Endodermal cell (in vitro differentiated cells): ENCODE measurements around the gene SYCP2L. TPM values are rescaled to one million over a fixed set of nuclear protein-coding genes. Genes with fewer than 3 reads are reported as not detected.
"Not testable (repeated sequence)": the region's sequence is repeated elsewhere in the genome, so short reads cannot be mapped to it uniquely, and the experiment has no call there.

Experiments used
- DNase-seq: peaks from one replicate; pipeline ENCODE4 v3.0.0-alpha.2; 2017
- H3K27ac ChIP-seq: 2 replicates; pipeline ENCODE4 v1.5.1; 2013; ENCODE audit warnings: mild to moderate bottlenecking, low read depth, low read length, moderate library complexity
- H3K27me3 ChIP-seq: 2 replicates; pipeline ENCODE4 v1.6.1; 2013; ENCODE audit warnings: mild to moderate bottlenecking, low read length, moderate library complexity; ENCODE audit not compliant: insufficient read depth, control insufficient read depth, poor library complexity, severe bottlenecking
- H3K36me3 ChIP-seq: 2 replicates; pipeline ENCODE4 v1.7.0; 2013; ENCODE audit warnings: mild to moderate bottlenecking, low read length, moderate library complexity; ENCODE audit not compliant: control insufficient read depth, insufficient read depth
- H3K4me1 ChIP-seq: one replicate; pipeline ENCODE4 v1.7.0; 2013; ENCODE audit warnings: low read length; ENCODE audit not compliant: control insufficient read depth, insufficient read depth
- H3K4me3 ChIP-seq: 2 replicates; pipeline ENCODE4 v1.5.1; 2013; ENCODE audit warnings: mild to moderate bottlenecking, low read length, moderate library complexity
- H3K9ac ChIP-seq: 2 replicates; pipeline ENCODE4 v1.6.1; 2013; ENCODE audit warnings: mild to moderate bottlenecking, low read length, moderate library complexity; ENCODE audit not compliant: poor library complexity, severe bottlenecking; ENCODE audit errors: extremely low read depth
- H3K9me3 ChIP-seq: 2 replicates; pipeline ENCODE4 v1.6.1; 2013; ENCODE audit warnings: mild to moderate bottlenecking, low read length, moderate library complexity; ENCODE audit not compliant: control insufficient read depth
- H3K27ac Mint-ChIP-seq: 2 replicates; pipeline ENCODE4 v1.8.0; 2020; ENCODE audit warnings: mixed read lengths
- H3K27me3 Mint-ChIP-seq: 2 replicates; pipeline ENCODE4 v1.8.0; 2021; ENCODE audit warnings: mild to moderate bottlenecking, mixed read lengths; ENCODE audit not compliant: insufficient read depth
- H3K36me3 Mint-ChIP-seq: 2 replicates; pipeline ENCODE4 v1.8.0; 2020; ENCODE audit warnings: low read depth, mixed read lengths
- H3K4me1 Mint-ChIP-seq: 2 replicates; pipeline ENCODE4 v1.8.0; 2020; ENCODE audit warnings: mixed read lengths
- H3K4me3 Mint-ChIP-seq: 2 replicates; pipeline ENCODE4 v1.8.0; 2020; ENCODE audit warnings: mild to moderate bottlenecking, moderate library complexity, mixed read lengths
- H3K9me3 Mint-ChIP-seq: 2 replicates; pipeline ENCODE4 v1.8.0; 2020; ENCODE audit warnings: mild to moderate bottlenecking, mixed read lengths
- WGBS, 2 experiments: methylation state at CpG; one replicate each; pipeline versions ENCODE4 v1.1.5 to v1.1.7; 2013; ENCODE audit warnings: missing lambda C conversion rate in 2 of 2, mixed read lengths in 1 of 2; ENCODE audit not compliant: insufficient coverage in 1 of 2, insufficient read length in 1 of 2; 5-methylcytosine and 5-hydroxymethylcytosine counted together
- total RNA-seq, 2 donors: library from RNA; stranded (reverse); fragmentation: NEBNext Ultra II Directional in 1 of 2; extraction: Animal tissue kit (Norgen Biotek cat#: 25700) in 1 of 2; gene quantifications; 2 replicates in 1 of 2; 3 replicates in 1 of 2; pipeline ENCODE4 v1.2.1, GENCODE V29; 2021
- TF ChIP-seq, protein P1 (sequence below): fragments of 200-600 bp; sonication (generic); conservative IDR thresholded peaks from 2 replicates; pipeline ENCODE4 v1.5.0; 2021; ENCODE audit warnings: antibody characterized with exemption, mild to moderate bottlenecking

SYCP2L gene
- total RNA-seq, 2 donors from 2014 or later = 4.2 to 12.4 TPM

DNA sequence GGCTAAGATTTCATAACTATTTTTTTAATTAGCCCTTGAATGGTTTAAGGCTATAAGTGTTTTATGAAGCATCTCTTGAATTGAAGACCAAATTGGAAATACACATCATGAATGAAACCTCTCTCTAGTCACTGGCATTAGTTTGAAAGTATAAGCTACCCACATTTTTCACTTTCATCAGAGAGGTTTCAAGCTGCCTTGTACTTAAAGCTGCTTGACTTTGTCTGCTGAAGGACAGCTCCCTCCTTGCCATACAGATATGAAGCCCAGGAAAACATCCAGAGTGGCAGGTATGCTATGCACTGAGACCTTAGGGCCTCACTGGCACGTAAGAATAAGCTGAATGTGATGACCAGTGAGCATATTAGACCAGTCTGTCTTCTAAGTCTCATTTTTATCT is 94.6 kb downstream of the SYCP2L start:
- TF ChIP-seq, protein P1, sequence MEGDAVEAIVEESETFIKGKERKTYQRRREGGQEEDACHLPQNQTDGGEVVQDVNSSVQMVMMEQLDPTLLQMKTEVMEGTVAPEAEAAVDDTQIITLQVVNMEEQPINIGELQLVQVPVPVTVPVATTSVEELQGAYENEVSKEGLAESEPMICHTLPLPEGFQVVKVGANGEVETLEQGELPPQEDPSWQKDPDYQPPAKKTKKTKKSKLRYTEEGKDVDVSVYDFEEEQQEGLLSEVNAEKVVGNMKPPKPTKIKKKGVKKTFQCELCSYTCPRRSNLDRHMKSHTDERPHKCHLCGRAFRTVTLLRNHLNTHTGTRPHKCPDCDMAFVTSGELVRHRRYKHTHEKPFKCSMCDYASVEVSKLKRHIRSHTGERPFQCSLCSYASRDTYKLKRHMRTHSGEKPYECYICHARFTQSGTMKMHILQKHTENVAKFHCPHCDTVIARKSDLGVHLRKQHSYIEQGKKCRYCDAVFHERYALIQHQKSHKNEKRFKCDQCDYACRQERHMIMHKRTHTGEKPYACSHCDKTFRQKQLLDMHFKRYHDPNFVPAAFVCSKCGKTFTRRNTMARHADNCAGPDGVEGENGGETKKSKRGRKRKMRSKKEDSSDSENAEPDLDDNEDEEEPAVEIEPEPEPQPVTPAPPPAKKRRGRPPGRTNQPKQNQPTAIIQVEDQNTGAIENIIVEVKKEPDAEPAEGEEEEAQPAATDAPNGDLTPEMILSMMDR = no peak
- Mint-ChIP-seq H3K9me3 (peaks cover 9% of the 10 kb centered on the region), H3K4me3 (no peak overlapping the region), H3K36me3 (peaks cover 3% of the 10 kb centered on the region), H3K4me1 (no peaks in the 10 kb centered on the region), H3K27me3 (peaks cover 13% of the 10 kb centered on the region), H3K27ac (no peak overlapping the region)
- Histone ChIP-seq H3K9ac (no peak overlapping the region), H3K27me3 (no peaks in the 10 kb centered on the region), H3K27ac (no peak overlapping the region), H3K36me3 (peaks cover 29% of the 10 kb centered on the region), H3K4me1 (no peaks in the 10 kb centered on the region), H3K9me3 (no peaks in the 10 kb centered on the region), H3K4me3 (no peak overlapping the region)
- DNase-seq = no peak
- WGBS, 2 experiments = 98 to 100% methylated on average over 1 of the region's 1 CpG

DNA sequence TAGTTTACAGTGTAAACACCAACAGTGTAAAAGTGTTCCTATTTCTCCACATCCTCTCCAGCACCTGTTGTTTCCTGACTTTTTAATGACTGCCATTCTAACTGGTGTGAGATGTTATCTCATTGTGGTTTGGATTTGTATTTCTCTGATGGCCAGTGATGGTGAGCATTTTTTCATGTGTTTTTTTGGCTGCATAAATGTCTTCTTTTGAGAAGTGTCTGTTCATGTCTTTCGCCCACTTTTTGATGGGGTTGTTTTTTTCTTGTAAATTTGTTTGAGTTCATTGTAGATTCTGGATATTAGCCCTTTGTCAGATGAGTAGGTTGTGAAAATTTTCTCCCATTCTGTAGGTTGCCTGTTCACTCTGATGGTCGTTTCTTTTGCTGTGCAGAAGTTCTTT is 98.1 kb downstream of the SYCP2L start:
- H3K36me3 Mint-ChIP-seq = peaks cover 12% of the 10 kb centered on the region
- not testable (repeated sequence) for H3K4me1 Mint-ChIP-seq, H3K4me1 ChIP-seq, H3K27ac ChIP-seq, H3K9ac ChIP-seq, H3K4me3 Mint-ChIP-seq, DNase-seq, H3K27me3 Mint-ChIP-seq, H3K9me3 Mint-ChIP-seq, H3K27me3 ChIP-seq, H3K27ac Mint-ChIP-seq, H3K4me3 ChIP-seq
- H3K36me3 ChIP-seq = peaks cover 56% of the 10 kb centered on the region
- H3K9me3 ChIP-seq = peaks cover 19% of the 10 kb centered on the region
- no CpG with 5 or more reads among the region's 2 CpGs for WGBS, 2 experiments

DNA sequence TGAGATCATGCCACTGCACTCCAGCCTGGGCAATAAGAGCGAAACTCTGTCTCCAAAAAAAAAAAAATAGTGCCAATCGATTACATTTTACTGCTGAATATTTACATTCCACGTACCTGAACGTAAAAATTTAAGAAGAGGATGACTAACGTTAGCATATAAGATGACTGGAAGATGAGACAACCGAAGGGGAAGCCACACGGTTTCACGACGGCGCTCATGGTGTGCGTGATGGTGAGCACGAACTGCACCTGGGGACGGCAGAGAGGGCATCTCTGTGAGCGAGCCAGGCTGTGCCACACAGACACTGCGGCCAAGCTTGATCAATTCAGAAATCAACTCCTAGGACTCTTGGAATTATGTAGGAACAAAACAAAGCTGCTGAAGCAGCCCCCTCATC is 102.7 kb downstream of the SYCP2L start:
- H3K4me1 ChIP-seq = no peaks in the 10 kb centered on the region
- TF ChIP-seq, protein P1 = no peak
- H3K9me3 ChIP-seq = peaks cover 19% of the 10 kb centered on the region
- H3K36me3 ChIP-seq = peaks cover 53% of the 10 kb centered on the region
- H3K9me3 Mint-ChIP-seq = peaks cover 7% of the 10 kb centered on the region
- H3K9ac ChIP-seq = no peak overlapping the region
- H3K27me3 ChIP-seq = no peaks in the 10 kb centered on the region
- DNase-seq = no peak
- 94 to 96% methylated on average over 11 to 15 of the region's 15 CpGs for WGBS, 2 experiments
- H3K36me3 Mint-ChIP-seq = peaks cover 9% of the 10 kb centered on the region
- no peak overlapping the region for H3K4me3 ChIP-seq
- H3K27me3 Mint-ChIP-seq = no peaks in the 10 kb centered on the region
- H3K4me1 Mint-ChIP-seq = peaks cover 10% of the 10 kb centered on the region
- no peak overlapping the region for H3K27ac Mint-ChIP-seq
- no peak overlapping the region for H3K27ac ChIP-seq
- no peak overlapping the region for H3K4me3 Mint-ChIP-seq

DNA sequence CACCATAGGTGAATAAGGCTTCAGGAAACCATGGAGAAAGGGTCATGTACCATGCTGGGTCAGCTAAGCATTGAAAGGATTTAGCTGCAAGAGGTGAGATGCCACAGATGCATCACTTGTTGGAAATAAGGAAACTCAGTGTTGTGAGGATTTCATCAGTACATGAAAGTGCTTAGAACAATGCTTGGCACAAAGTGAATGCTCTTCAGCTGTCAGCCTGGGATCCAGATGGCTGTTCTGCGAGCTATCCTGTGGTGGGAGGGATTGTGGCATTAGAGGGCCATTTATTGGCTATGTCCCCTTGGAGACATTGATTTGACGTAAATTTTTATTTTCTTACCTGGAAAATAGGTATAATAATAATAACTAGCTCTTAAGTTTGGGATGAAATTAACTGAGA is 104.3 kb downstream of the SYCP2L start:
- Histone ChIP-seq H3K4me3 (no peak overlapping the region), H3K9me3 (peaks cover 19% of the 10 kb centered on the region), H3K27ac (no peak overlapping the region), H3K36me3 (peaks cover 67% of the 10 kb centered on the region), H3K9ac (no peak overlapping the region), H3K27me3 (no peaks in the 10 kb centered on the region), H3K4me1 (no peaks in the 10 kb centered on the region)
- Mint-ChIP-seq H3K36me3 (peaks cover 9% of the 10 kb centered on the region), H3K27me3 (no peaks in the 10 kb centered on the region), H3K4me1 (peaks cover 19% of the 10 kb centered on the region), H3K4me3 (no peak overlapping the region), H3K27ac (no peak overlapping the region), H3K9me3 (no peaks in the 10 kb centered on the region)
- TF ChIP-seq, protein P1 = no peak
- DNase-seq = no peak
- WGBS, 2 experiments = 95% methylated on average over 1 of the region's 2 CpGs; no CpG with 5 or more reads in 1 of the 2 experiments
